HEK293T (cell line): ENCODE measurements around the gene UCN2.

ENCODE experiments used
- ARNT ChIP-seq: fragments of 450-650 bp; IDR thresholded peaks from 2 replicates; pipeline ENCODE4 v1.6.1; 2017; ENCODE audit warnings: mild to moderate bottlenecking
- BHLHE40 ChIP-seq: fragments of 450-650 bp; IDR thresholded peaks from 2 replicates; pipeline ENCODE4 v1.6.1; 2016; ENCODE audit warnings: mild to moderate bottlenecking, moderate library complexity, borderline replicate concordance
- CTBP1 ChIP-seq: fragments of 450-650 bp; IDR thresholded peaks from 2 replicates; pipeline ENCODE4 v1.6.1; 2016; ENCODE audit warnings: borderline replicate concordance
- ELF4 ChIP-seq: fragments of 450-650 bp; IDR thresholded peaks from 2 replicates; pipeline ENCODE4 v1.6.1; 2017; ENCODE audit warnings: antibody characterized with exemption
- FOXK2 ChIP-seq: fragments of 450-650 bp; IDR thresholded peaks from 2 replicates; pipeline ENCODE4 v1.6.1; 2016; ENCODE audit warnings: mild to moderate bottlenecking
- FOXM1 ChIP-seq: fragments of 450-650 bp; IDR thresholded peaks from 2 replicates; pipeline ENCODE4 v1.6.1; 2017; ENCODE audit warnings: mild to moderate bottlenecking, borderline replicate concordance
- L3MBTL2 ChIP-seq: fragments of 450-650 bp; conservative IDR thresholded peaks from 2 replicates; pipeline ENCODE4 v1.6.1; 2016; ENCODE audit warnings: mild to moderate bottlenecking
- SUZ12 ChIP-seq: fragments of 450-650 bp; IDR thresholded peaks from 2 replicates; pipeline ENCODE4 v1.6.1; 2016; ENCODE audit warnings: mild to moderate bottlenecking
- TARDBP ChIP-seq: fragments of 450-650 bp; IDR thresholded peaks from 2 replicates; pipeline ENCODE4 v1.6.1; 2016
- ZNF384 ChIP-seq: fragments of 450-650 bp; IDR thresholded peaks from 2 replicates; pipeline ENCODE4 v1.6.1; 2016

- TF ChIP-seq L3MBTL2: no peak
- no peak for TF ChIP-seq TARDBP
- TF ChIP-seq ARNT: no peak
- TF ChIP-seq FOXK2: no peak
- TF ChIP-seq ELF4: no peak
- no peak for TF ChIP-seq FOXM1
- no peak for TF ChIP-seq BHLHE40
- no peak for TF ChIP-seq SUZ12
- TF ChIP-seq ZNF384: no peak
- TF ChIP-seq CTBP1: no peak
These were observed 35.5 kb upstream of the UCN2 start for GRCh38 chr3:48599077-48599501.
